NCI-H1417 treated with DMSO at 0.1 percent for 48 hours (cell line): ENCODE results near the gene WSB2.

Experiments
- DNase-seq: peaks from one replicate; lab custom pipeline; 2025; lab: John Stamatoyannopoulos, UW

The WSB2 gene

GRCh38 chr12:117986705-117987469, 74.1 kb downstream of the WSB2 start:
- DNase-seq = no peak

GRCh38 chr12:117985182-117985581, 75.8 kb downstream of the WSB2 start:
- no peak for DNase-seq
